Fibroblast of lung (primary cell): ENCODE results near the gene MCM5.

Experiments
- EZH2 ChIP-seq: IDR thresholded peaks from 2 replicates; pipeline ENCODE4 v1.5.1; 2012; ENCODE audit warnings: low read length, control low read depth, mild to moderate bottlenecking; ENCODE audit errors: missing control alignments
- TF ChIP-seq, protein P1 (sequence below), 2 donors: IDR thresholded peaks in 1 of 2; conservative IDR thresholded peaks in 1 of 2; 1 replicate in 1 of 2; 2 replicates in 1 of 2; pipeline ENCODE4 v1.5.1; 2011 to 2012; ENCODE audit warnings: low read length in 2 of 2, control low read depth in 1 of 2, inconsistent platforms in 1 of 2, low read depth in 1 of 2, mild to moderate bottlenecking in 1 of 2

DNA sequence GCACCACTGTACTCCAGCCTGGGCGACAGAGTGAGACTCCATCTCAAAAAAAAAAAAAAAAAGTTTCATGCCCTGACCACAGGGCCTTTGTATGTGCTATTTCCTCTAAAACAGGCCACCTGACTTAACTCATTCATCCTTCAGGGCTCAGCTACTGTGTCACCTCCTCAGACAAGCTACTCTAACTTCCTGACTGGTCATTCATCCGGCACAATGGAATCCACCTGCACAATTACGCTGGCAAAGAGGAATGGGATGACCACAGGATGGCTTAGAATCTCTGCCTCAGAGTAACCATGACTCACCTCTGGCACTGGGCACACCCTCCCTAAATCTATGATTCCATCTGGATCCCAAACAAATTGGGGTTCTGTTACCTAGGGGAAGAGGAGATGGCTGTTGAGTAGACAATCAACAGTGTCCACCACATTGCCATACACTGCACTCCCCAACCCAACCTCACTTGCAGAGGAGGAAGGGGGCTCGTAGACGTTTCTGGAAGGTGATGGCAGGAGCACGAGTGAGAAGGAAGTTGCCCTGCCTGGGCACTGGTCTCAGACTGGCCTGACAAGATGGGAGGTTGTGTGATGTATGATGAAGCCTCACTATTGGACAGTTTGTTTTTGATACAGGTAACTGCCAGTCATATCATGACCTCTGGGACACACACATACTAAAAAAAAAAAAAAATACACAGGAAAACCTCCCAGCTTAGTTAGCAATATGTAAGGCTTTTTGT is 41.9 kb upstream of the MCM5 start:
- TF ChIP-seq, protein P1, sequence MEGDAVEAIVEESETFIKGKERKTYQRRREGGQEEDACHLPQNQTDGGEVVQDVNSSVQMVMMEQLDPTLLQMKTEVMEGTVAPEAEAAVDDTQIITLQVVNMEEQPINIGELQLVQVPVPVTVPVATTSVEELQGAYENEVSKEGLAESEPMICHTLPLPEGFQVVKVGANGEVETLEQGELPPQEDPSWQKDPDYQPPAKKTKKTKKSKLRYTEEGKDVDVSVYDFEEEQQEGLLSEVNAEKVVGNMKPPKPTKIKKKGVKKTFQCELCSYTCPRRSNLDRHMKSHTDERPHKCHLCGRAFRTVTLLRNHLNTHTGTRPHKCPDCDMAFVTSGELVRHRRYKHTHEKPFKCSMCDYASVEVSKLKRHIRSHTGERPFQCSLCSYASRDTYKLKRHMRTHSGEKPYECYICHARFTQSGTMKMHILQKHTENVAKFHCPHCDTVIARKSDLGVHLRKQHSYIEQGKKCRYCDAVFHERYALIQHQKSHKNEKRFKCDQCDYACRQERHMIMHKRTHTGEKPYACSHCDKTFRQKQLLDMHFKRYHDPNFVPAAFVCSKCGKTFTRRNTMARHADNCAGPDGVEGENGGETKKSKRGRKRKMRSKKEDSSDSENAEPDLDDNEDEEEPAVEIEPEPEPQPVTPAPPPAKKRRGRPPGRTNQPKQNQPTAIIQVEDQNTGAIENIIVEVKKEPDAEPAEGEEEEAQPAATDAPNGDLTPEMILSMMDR (conservative IDR thresholded peaks at IDR 0.05 in 1 of 2, IDR thresholded peaks at IDR 0.05 in 1 of 2; ENCODE audit: low read depth in 1 of 2, low read length in 2 of 2): no peak
- no peak for TF ChIP-seq EZH2
